HepG2 (cell line): ENCODE data around the gene PAM16. TPM values are rescaled to one million over a fixed set of nuclear protein-coding genes. Genes with fewer than 3 reads are reported as not detected.

Experiments used
- ARNT ChIP-seq: fragments of 450-650 bp; IDR thresholded peaks from 2 replicates; pipeline ENCODE4 v1.6.1; 2017
- BCLAF1 ChIP-seq: fragments of 450-650 bp; IDR thresholded peaks from 2 replicates; pipeline ENCODE4 v1.6.1; 2017; ENCODE audit warnings: mild to moderate bottlenecking
- HES4 ChIP-seq: sonication (generic); formaldehyde crosslinking; IDR thresholded peaks from 2 replicates; pipeline ENCODE4 v1.9.0; 2021; ENCODE audit warnings: mild to moderate bottlenecking, missing genetic modification reagents, borderline replicate concordance
- ZFP91 ChIP-seq: sonication (generic); formaldehyde crosslinking; IDR thresholded peaks from 2 replicates; pipeline ENCODE4 v1.9.0; 2022; ENCODE audit warnings: missing genetic modification reagents, mild to moderate bottlenecking, borderline replicate concordance
- ZNF3 ChIP-seq: IDR thresholded peaks from 2 replicates; pipeline ENCODE4 v1.7.0; 2017; ENCODE audit warnings: inconsistent platforms
- ZNF326 ChIP-seq: sonication (generic); formaldehyde crosslinking; IDR thresholded peaks from 2 replicates; pipeline ENCODE4 v1.4.0; 2020; ENCODE audit warnings: missing genetic modification reagents, borderline replicate concordance
- ZNF558 ChIP-seq: sonication (generic); formaldehyde crosslinking; IDR thresholded peaks from 2 replicates; pipeline ENCODE4 v1.9.0; 2022; ENCODE audit warnings: mild to moderate bottlenecking, missing genetic modification reagents, borderline replicate concordance
- polyA plus RNA-seq, 8 experiments: library from polyadenylated mRNA; depleted of rRNA in 3 of 8; stranded (reverse) in 7 of 8; unstranded in 1 of 8; fragments of >200 nt; fragmentation: Illumina TruSeq in 4 of 8; extraction: Trizol in 4 of 8; gene quantifications; 2 replicates each; pipeline versions ENCODE4 v1.2.1 to v1.2.3, GENCODE V29; 2011 to 2016; ENCODE audit warnings: low read depth in 4 of 8, missing spikeins in 1 of 8, mixed read lengths in 1 of 8; ENCODE audit not compliant: insufficient read depth in 1 of 8
- total RNA-seq, 5 experiments: library from RNA; depleted of rRNA; stranded (reverse); fragments of >200 nt; fragmentation: Illumina TruSeq; extraction: Trizol; gene quantifications; 2 replicates each; pipeline ENCODE4 v1.2.3, GENCODE V29; 2016; ENCODE audit warnings: low read depth in 1 of 5
- TF ChIP-seq, protein P1 (sequence below): IDR thresholded peaks from 2 replicates; pipeline ENCODE4 v1.6.1; 2016; ENCODE audit warnings: low read depth, missing genetic modification reagents, missing compliant biosample characterization
- TF ChIP-seq, protein P2 (sequence below): sonication (generic); formaldehyde crosslinking; IDR thresholded peaks from 2 replicates; pipeline ENCODE4 v1.5.1; 2020; ENCODE audit warnings: mild to moderate bottlenecking, missing genetic modification reagents
- TF ChIP-seq, protein P3 (sequence below): sonication (generic); formaldehyde crosslinking; IDR thresholded peaks from 2 replicates; pipeline ENCODE4 v1.4.0; 2020; ENCODE audit warnings: missing genetic modification reagents, borderline replicate concordance

Gene PAM16
- total and polyA plus RNA-seq, 2 of the 13 experiments (the other 11 are each of a cell fraction or from before 2014, with no cell fraction given), result 51.5 to 51.8 TPM

GRCh38 chr16:4372001-4372577, 21.0 kb upstream of the PAM16 start (continued):
- no peak for TF ChIP-seq BCLAF1
- TF ChIP-seq, protein P1, sequence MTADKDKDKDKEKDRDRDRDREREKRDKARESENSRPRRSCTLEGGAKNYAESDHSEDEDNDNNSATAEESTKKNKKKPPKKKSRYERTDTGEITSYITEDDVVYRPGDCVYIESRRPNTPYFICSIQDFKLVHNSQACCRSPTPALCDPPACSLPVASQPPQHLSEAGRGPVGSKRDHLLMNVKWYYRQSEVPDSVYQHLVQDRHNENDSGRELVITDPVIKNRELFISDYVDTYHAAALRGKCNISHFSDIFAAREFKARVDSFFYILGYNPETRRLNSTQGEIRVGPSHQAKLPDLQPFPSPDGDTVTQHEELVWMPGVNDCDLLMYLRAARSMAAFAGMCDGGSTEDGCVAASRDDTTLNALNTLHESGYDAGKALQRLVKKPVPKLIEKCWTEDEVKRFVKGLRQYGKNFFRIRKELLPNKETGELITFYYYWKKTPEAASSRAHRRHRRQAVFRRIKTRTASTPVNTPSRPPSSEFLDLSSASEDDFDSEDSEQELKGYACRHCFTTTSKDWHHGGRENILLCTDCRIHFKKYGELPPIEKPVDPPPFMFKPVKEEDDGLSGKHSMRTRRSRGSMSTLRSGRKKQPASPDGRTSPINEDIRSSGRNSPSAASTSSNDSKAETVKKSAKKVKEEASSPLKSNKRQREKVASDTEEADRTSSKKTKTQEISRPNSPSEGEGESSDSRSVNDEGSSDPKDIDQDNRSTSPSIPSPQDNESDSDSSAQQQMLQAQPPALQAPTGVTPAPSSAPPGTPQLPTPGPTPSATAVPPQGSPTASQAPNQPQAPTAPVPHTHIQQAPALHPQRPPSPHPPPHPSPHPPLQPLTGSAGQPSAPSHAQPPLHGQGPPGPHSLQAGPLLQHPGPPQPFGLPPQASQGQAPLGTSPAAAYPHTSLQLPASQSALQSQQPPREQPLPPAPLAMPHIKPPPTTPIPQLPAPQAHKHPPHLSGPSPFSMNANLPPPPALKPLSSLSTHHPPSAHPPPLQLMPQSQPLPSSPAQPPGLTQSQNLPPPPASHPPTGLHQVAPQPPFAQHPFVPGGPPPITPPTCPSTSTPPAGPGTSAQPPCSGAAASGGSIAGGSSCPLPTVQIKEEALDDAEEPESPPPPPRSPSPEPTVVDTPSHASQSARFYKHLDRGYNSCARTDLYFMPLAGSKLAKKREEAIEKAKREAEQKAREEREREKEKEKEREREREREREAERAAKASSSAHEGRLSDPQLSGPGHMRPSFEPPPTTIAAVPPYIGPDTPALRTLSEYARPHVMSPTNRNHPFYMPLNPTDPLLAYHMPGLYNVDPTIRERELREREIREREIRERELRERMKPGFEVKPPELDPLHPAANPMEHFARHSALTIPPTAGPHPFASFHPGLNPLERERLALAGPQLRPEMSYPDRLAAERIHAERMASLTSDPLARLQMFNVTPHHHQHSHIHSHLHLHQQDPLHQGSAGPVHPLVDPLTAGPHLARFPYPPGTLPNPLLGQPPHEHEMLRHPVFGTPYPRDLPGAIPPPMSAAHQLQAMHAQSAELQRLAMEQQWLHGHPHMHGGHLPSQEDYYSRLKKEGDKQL, result no peak
- no peak for TF ChIP-seq ARNT
- TF ChIP-seq, protein P2, sequence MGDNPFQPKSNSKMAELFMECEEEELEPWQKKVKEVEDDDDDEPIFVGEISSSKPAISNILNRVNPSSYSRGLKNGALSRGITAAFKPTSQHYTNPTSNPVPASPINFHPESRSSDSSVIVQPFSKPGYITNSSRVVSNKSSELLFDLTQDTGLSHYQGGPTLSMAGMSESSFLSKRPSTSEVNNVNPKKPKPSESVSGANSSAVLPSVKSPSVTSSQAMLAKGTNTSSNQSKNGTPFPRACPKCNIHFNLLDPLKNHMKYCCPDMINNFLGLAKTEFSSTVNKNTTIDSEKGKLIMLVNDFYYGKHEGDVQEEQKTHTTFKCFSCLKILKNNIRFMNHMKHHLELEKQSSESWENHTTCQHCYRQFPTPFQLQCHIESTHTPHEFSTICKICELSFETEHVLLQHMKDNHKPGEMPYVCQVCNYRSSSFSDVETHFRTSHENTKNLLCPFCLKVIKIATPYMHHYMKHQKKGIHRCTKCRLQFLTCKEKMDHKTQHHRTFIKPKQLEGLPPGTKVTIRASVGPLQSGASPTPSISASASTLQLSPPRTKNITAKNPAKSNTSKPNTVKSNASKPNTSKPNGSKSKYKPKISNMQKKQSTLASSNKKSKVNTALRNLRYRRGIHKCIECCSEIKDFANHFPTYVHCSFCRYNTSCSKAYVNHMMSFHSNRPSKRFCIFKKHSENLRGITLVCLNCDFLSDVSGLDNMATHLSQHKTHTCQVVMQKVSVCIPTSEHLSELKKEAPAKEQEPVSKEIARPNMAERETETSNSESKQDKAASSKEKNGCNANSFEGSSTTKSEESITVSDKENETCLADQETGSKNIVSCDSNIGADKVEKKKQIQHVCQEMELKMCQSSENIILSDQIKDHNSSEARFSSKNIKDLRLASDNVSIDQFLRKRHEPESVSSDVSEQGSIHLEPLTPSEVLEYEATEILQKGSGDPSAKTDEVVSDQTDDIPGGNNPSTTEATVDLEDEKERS (CRISPR knock-in tag), result no peak
- no peak for TF ChIP-seq ZNF3 (CRISPR knock-in tag)
- 0 out of 2 replicates have a peak, but pooled peaks have one; percentile 8 for TF ChIP-seq HES4
- no peak for TF ChIP-seq ZNF558 (CRISPR knock-in tag)
- TF ChIP-seq ZFP91 (CRISPR knock-in tag), result no peak
- TF ChIP-seq, protein P3, sequence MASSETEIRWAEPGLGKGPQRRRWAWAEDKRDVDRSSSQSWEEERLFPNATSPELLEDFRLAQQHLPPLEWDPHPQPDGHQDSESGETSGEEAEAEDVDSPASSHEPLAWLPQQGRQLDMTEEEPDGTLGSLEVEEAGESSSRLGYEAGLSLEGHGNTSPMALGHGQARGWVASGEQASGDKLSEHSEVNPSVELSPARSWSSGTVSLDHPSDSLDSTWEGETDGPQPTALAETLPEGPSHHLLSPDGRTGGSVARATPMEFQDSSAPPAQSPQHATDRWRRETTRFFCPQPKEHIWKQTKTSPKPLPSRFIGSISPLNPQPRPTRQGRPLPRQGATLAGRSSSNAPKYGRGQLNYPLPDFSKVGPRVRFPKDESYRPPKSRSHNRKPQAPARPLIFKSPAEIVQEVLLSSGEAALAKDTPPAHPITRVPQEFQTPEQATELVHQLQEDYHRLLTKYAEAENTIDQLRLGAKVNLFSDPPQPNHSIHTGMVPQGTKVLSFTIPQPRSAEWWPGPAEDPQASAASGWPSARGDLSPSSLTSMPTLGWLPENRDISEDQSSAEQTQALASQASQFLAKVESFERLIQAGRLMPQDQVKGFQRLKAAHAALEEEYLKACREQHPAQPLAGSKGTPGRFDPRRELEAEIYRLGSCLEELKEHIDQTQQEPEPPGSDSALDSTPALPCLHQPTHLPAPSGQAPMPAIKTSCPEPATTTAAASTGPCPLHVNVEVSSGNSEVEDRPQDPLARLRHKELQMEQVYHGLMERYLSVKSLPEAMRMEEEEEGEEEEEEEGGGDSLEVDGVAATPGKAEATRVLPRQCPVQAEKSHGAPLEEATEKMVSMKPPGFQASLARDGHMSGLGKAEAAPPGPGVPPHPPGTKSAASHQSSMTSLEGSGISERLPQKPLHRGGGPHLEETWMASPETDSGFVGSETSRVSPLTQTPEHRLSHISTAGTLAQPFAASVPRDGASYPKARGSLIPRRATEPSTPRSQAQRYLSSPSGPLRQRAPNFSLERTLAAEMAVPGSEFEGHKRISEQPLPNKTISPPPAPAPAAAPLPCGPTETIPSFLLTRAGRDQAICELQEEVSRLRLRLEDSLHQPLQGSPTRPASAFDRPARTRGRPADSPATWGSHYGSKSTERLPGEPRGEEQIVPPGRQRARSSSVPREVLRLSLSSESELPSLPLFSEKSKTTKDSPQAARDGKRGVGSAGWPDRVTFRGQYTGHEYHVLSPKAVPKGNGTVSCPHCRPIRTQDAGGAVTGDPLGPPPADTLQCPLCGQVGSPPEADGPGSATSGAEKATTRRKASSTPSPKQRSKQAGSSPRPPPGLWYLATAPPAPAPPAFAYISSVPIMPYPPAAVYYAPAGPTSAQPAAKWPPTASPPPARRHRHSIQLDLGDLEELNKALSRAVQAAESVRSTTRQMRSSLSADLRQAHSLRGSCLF (CRISPR knock-in tag), result no peak
- TF ChIP-seq ZNF326, result no peak
